ENCODE data around the gene HEXIM1. TPM values are rescaled to one million over a fixed set of nuclear protein-coding genes. Genes with fewer than 3 reads are reported as not detected.

The HEXIM1 gene
- total RNA-seq, 2 donors from 2014 or later, result 34.9 to 89.1 TPM

DNA sequence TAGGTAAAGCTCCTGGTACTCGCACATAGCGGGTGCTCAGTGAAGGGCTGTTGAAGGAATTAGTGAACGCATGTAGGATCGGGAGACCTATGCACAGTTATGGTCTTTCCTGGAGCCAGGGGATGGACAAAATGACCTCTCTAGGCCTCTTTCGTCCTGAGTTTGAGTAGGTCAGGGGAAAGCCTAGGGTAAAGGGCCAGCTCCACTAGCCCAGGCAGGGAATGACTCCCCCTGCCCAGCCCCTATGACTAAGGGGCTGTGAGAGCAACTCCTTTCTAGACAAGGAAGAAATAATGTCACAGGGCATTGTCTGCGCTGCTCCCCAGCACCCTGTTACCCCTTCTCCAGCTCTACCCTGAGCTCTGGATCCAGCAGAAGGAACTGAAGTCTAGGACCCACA, 48.8 kb downstream of the HEXIM1 start:
- H3K4me3 ChIP-seq, result no peak overlapping the region
- no peaks in the 10 kb centered on the region for H3K27me3 ChIP-seq (replicated peaks; ENCODE audit: insufficient read depth)
- TF ChIP-seq, protein P1, sequence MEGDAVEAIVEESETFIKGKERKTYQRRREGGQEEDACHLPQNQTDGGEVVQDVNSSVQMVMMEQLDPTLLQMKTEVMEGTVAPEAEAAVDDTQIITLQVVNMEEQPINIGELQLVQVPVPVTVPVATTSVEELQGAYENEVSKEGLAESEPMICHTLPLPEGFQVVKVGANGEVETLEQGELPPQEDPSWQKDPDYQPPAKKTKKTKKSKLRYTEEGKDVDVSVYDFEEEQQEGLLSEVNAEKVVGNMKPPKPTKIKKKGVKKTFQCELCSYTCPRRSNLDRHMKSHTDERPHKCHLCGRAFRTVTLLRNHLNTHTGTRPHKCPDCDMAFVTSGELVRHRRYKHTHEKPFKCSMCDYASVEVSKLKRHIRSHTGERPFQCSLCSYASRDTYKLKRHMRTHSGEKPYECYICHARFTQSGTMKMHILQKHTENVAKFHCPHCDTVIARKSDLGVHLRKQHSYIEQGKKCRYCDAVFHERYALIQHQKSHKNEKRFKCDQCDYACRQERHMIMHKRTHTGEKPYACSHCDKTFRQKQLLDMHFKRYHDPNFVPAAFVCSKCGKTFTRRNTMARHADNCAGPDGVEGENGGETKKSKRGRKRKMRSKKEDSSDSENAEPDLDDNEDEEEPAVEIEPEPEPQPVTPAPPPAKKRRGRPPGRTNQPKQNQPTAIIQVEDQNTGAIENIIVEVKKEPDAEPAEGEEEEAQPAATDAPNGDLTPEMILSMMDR (IDR thresholded peaks at IDR 0.05), result no peak
- no peaks in the 10 kb centered on the region for H3K9me3 ChIP-seq
- no peak for ATAC-seq (ENCODE audit: insufficient number of reproducible peaks, low FRiP score, low read depth)
- H3K27ac ChIP-seq, result no peak overlapping the region
- DNase-seq (ENCODE audit: low spot score), result no peak
- H3K4me1 ChIP-seq (ENCODE audit: control insufficient read depth in 1 of 2, low read depth in 2 of 2), result peaks cover 0 to 6% of the 10 kb centered on the region in 2 donors
- H3K36me3 ChIP-seq, result no peaks in the 10 kb centered on the region

DNA sequence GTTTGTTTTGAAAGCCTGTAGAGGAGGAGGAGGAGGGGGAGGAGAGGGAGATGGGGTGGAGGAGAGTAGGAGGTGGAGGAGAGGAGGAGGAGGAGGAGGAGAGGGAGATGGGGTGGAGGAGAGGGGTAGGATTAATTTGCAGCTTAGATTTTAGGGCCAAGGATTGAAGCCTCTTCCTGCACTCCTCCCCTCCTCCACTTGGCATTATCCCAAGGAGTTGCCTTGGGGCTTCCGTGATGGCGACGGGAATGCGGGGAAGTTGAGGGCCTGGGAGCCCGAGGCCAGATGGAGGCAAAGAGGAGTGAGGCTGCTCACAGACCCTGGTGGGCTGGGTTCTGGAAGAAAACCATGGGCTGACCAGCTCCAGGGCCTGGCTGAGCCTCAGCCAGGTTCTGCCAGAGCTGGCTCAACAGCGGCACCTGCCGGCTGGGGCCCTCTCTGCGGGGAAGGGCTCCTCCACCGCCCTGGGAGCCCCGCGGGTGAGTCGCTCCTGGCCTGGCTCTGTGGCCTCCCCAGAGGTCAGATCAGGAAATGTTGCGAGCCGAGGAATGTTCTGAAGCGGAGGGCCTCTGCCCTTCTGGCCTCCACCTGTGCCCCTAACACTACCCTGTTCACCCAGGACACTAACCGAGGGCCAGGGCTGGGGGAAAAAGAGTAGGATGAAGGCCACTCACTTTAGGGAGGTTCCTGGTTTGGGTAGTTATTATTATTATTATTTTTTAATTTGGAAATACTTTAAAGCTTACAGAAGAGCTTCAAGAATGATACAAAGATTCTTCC, 49.5 kb downstream of the HEXIM1 start:
- peak; percentile 84 for ATAC-seq (ENCODE audit: insufficient number of reproducible peaks, low FRiP score, low read depth)
- H3K27ac ChIP-seq, result peak overlapping the region in 1 of 2 donors; percentile 0
- TF ChIP-seq, protein P1 (IDR thresholded peaks at IDR 0.05), result peak; percentile 99

DNA sequence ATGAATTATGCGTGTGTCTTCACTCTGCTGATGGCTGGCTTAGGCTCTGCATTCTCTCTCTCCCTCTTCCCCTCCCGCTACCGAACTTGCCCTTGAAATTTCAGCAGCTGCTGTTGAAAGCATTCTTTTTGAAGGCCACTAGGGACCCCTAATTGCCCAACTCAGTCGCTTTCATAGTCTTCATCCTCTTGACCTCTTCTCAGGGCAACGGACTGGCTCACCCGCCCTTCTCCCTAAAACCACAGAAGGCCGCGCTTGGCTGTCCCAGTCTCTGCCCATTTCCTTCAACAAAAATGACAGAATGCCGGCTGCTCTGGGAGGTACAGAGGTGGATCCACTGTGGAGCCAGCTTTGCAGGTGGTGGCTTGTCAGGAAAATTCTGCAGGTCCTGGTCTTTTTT, 52.4 kb downstream of the HEXIM1 start:
- ATAC-seq (ENCODE audit: insufficient number of reproducible peaks, low FRiP score, low read depth), result no peak
- no peak overlapping the region for H3K27ac ChIP-seq
- no peak overlapping the region for H3K4me3 ChIP-seq
- H3K4me1 ChIP-seq (ENCODE audit: control insufficient read depth in 1 of 2, low read depth in 2 of 2), result peaks cover 0 to 6% of the 10 kb centered on the region in 2 donors
- TF ChIP-seq, protein P1 (IDR thresholded peaks at IDR 0.05), result no peak
- no peaks in the 10 kb centered on the region for H3K36me3 ChIP-seq
- DNase-seq (ENCODE audit: low spot score), result no peak
- H3K27me3 ChIP-seq (replicated peaks; ENCODE audit: insufficient read depth), result no peaks in the 10 kb centered on the region
- H3K9me3 ChIP-seq, result no peaks in the 10 kb centered on the region

More for the DNA sequence above, 49.5 kb downstream of the HEXIM1 start:
- no peaks in the 10 kb centered on the region for H3K36me3 ChIP-seq
- H3K27me3 ChIP-seq (replicated peaks; ENCODE audit: insufficient read depth), result no peaks in the 10 kb centered on the region
- H3K4me1 ChIP-seq (ENCODE audit: control insufficient read depth in 1 of 2, low read depth in 2 of 2), result peaks cover 0 to 6% of the 10 kb centered on the region in 2 donors
- no peaks in the 10 kb centered on the region for H3K9me3 ChIP-seq
- DNase-seq (ENCODE audit: low spot score), result peak; percentile 60
- H3K4me3 ChIP-seq, result peak overlapping the region; percentile 18

DNA sequence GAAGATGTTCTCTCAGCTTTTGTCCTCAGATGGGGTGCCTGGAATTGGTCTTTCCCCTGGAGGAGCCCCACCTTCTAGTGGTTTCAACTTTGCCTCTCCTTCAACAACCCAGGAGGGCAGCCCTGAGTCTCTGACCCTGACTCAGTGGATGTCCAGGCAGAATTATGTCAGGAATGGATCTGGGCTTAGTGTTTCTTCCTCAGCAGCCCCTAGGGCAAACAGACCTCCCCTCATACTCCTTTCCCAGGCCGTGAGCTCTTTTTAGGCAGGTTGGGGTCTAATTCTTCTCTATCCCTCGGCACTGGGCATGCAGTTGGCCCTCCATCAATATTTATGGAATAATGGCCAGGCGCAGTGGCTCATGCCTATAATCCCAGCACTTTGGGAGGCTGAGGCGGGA, 53.2 kb downstream of the HEXIM1 start:
- no peak overlapping the region for H3K4me3 ChIP-seq
- ATAC-seq (ENCODE audit: insufficient number of reproducible peaks, low FRiP score, low read depth) (no peak), DNase-seq (ENCODE audit: low spot score) (no peak)
- no peak overlapping the region for H3K27ac ChIP-seq
- peaks cover 0 to 6% of the 10 kb centered on the region in 2 donors for H3K4me1 ChIP-seq (ENCODE audit: control insufficient read depth in 1 of 2, low read depth in 2 of 2)
- H3K36me3 ChIP-seq, result no peaks in the 10 kb centered on the region
- TF ChIP-seq, protein P1 (IDR thresholded peaks at IDR 0.05), result no peak
- no peaks in the 10 kb centered on the region for H3K9me3 ChIP-seq
- H3K27me3 ChIP-seq (replicated peaks; ENCODE audit: insufficient read depth), result no peaks in the 10 kb centered on the region

Other genes starting within 250 kb of the HEXIM1 start
- gene EFTUD2, start 249.0 kb upstream of the HEXIM1 start, total RNA-seq, result 100 to 1,000 TPM in 1 of 2 donors, 10 to 100 TPM in 1; 35.2 to 117 TPM
- 10 to 100 TPM in 1 of 2 donors, not detected in 1; 14.6 TPM for gene GFAP, start 233.0 kb upstream of the HEXIM1 start, total RNA-seq
- gene KIF18B, start 200.7 kb upstream of the HEXIM1 start, total RNA-seq, result 1 to 10 TPM in 1 of 2 donors, not detected in 1; 2.0 TPM
- under 1 TPM in 1 of 2 donors, not detected in 1; 0.68 TPM for gene C1QL1, start 180.2 kb upstream of the HEXIM1 start, total RNA-seq
- gene DCAKD, start 96.8 kb upstream of the HEXIM1 start, total RNA-seq, result 10 to 100 TPM; 34.6 to 56.5 TPM
- gene NMT1, start 87.2 kb upstream of the HEXIM1 start, total RNA-seq, result 10 to 100 TPM; 53.1 to 64.8 TPM
- gene PLCD3, start 16.0 kb upstream of the HEXIM1 start, total RNA-seq, result 100 to 1,000 TPM in 1 of 2 donors, 10 to 100 TPM in 1; 79.3 to 116 TPM
- gene ACBD4, start 12.8 kb upstream of the HEXIM1 start, total RNA-seq, result 10 to 100 TPM; 21.5 to 27.9 TPM
- 1 to 10 TPM in 1 of 2 donors, not detected in 1; 1.5 TPM for gene HEXIM2, start 13.4 kb downstream of the HEXIM1 start, total RNA-seq
- 10 to 100 TPM; 31.4 to 37.2 TPM for gene FMNL1, start 73.4 kb downstream of the HEXIM1 start, total RNA-seq
- not detected for gene SPATA32, start 113.6 kb downstream of the HEXIM1 start, total RNA-seq
- gene MAP3K14, start 168.5 kb downstream of the HEXIM1 start, total RNA-seq, result 10 to 100 TPM; 10.1 to 10.7 TPM

Data from thoracic aorta (tissue), 2 donors.